Neural progenitor cell (in vitro differentiated cells): ENCODE measurements around the gene TP53BP1. TPM values are rescaled to one million over a fixed set of nuclear protein-coding genes. Genes with fewer than 3 reads are reported as not detected.
A peak's percentile ranks its signal among the peaks of the same experiment; 100 is the strongest.
"Not testable (repeated sequence)": the region's sequence is repeated elsewhere in the genome, so short reads cannot be mapped to it uniquely, and the experiment has no call there.

ENCODE experiments used
- DNase-seq: peaks from one replicate; pipeline ENCODE4 v3.0.0-alpha.2; 2016; ENCODE audit warnings: low spot score
- H2AFZ ChIP-seq: fragments of 200-600 bp; sonication (generic); replicated peaks from 2 replicates; pipeline ENCODE4 v1.6.1; 2016; ENCODE audit warnings: antibody characterized with exemption
- H3F3A ChIP-seq: fragments of 200-600 bp; sonication (generic); 2 replicates; pipeline ENCODE4 v1.6.1; 2016; ENCODE audit warnings: antibody characterized with exemption, low read depth
- H3K27ac ChIP-seq: fragments of 200-600 bp; sonication (generic); 2 replicates; pipeline ENCODE4 v1.5.1; 2016; ENCODE audit warnings: mild to moderate bottlenecking
- H3K27me3 ChIP-seq: fragments of 200-600 bp; sonication (generic); 2 replicates; pipeline ENCODE4 v1.6.1; 2016; ENCODE audit warnings: mild to moderate bottlenecking, moderate library complexity
- H3K36me3 ChIP-seq: fragments of 200-600 bp; sonication (generic); 2 replicates; pipeline ENCODE4 v1.5.1; 2016
- H3K4me1 ChIP-seq: fragments of 200-600 bp; sonication (generic); 2 replicates; pipeline ENCODE4 v1.6.1; 2016; ENCODE audit warnings: mixed run types
- H3K4me2 ChIP-seq: fragments of 200-600 bp; sonication (generic); 2 replicates; pipeline ENCODE4 v1.6.1; 2016
- H3K4me3 ChIP-seq: fragments of 200-600 bp; sonication (generic); 2 replicates; pipeline ENCODE4 v1.5.1; 2016
- H3K79me2 ChIP-seq: fragments of 200-600 bp; sonication (generic); 2 replicates; pipeline ENCODE4 v1.6.1; 2016; ENCODE audit warnings: low read depth
- H3K9ac ChIP-seq: fragments of 200-600 bp; sonication (generic); 2 replicates; pipeline ENCODE4 v1.6.1; 2016
- H3K9me3 ChIP-seq: fragments of 200-600 bp; sonication (generic); 2 replicates; pipeline ENCODE4 v1.5.1; 2016; ENCODE audit warnings: low read depth
- H4K20me1 ChIP-seq: fragments of 200-600 bp; sonication (generic); 2 replicates; pipeline ENCODE4 v1.6.1; 2016; ENCODE audit warnings: low read depth
- H3K27ac Mint-ChIP-seq: 3 replicates; pipeline ENCODE4 v1.8.0; 2021; ENCODE audit warnings: mixed read lengths
- H3K27me3 Mint-ChIP-seq: 2 replicates; pipeline ENCODE4 v1.8.0; 2022; ENCODE audit warnings: low read depth, mild to moderate bottlenecking, inconsistent platforms, moderate library complexity, mixed read lengths; ENCODE audit not compliant: insufficient read depth
- H3K36me3 Mint-ChIP-seq: 3 replicates; pipeline ENCODE4 v1.8.0; 2021; ENCODE audit warnings: mixed read lengths
- H3K4me1 Mint-ChIP-seq: 3 replicates; pipeline ENCODE4 v1.8.0; 2021; ENCODE audit warnings: mixed read lengths
- H3K4me3 Mint-ChIP-seq: 3 replicates; pipeline ENCODE4 v1.8.0; 2021; ENCODE audit warnings: mild to moderate bottlenecking, moderate library complexity, mixed read lengths
- H3K9me3 Mint-ChIP-seq: 3 replicates; pipeline ENCODE4 v1.8.0; 2020; ENCODE audit warnings: mixed read lengths
- CTCF ChIP-seq: fragments of 200-600 bp; sonication (generic); IDR thresholded peaks from 2 replicates; pipeline ENCODE4 v1.5.1; 2017; ENCODE audit warnings: antibody characterized with exemption, mild to moderate bottlenecking
- EZH2 ChIP-seq: fragments of 200-600 bp; sonication (generic); IDR thresholded peaks from 2 replicates; pipeline ENCODE4 v1.6.1; 2017; ENCODE audit warnings: antibody characterized with exemption, mild to moderate bottlenecking, moderate library complexity
- EZH2phosphoT487 ChIP-seq: fragments of 200-600 bp; sonication (generic); IDR thresholded peaks from 2 replicates; pipeline ENCODE4 v1.6.1; 2017; ENCODE audit warnings: antibody characterized with exemption
- total RNA-seq: library from RNA; depleted of rRNA; stranded (reverse); fragments of >200 nt; gene quantifications from 2 replicates; pipeline ENCODE4 v1.2.3, GENCODE V29; 2015; ENCODE audit warnings: low replicate concordance

The TP53BP1 gene
- total RNA-seq, 1 donor from 2014 or later, result 66.5 TPM

DNA sequence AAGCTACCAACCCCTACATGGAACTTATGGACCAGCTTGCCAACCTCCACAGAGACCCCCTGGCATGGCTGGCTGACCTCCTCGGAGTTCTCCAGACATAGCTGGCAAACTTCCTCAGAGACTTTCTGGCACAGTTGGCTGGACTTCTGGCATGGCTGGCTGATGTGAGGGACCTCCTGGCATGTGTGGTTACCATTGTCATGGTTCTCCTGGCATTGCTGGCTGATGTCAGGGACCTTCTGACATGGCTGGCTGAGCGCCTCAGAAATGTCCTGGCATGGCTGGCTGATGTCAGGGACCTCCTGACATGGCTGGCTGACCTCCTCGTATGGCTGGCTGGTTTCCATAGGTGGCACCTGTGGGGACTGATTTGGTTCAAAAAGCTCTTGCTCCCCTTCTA is 41.9 kb upstream of the TP53BP1 start:
- no peaks in the 10 kb centered on the region for H3K79me2 ChIP-seq
- H3K4me3 ChIP-seq, result no peak overlapping the region
- Mint-ChIP-seq H3K27ac (no peak overlapping the region), H3K27me3 (peaks cover 3% of the 10 kb centered on the region), H3K36me3 (peaks cover 9% of the 10 kb centered on the region), H3K4me1 (peaks cover 19% of the 10 kb centered on the region), H3K4me3 (no peak overlapping the region), H3K9me3 (no peaks in the 10 kb centered on the region)
- no peak overlapping the region for H3K27ac ChIP-seq
- no peaks in the 10 kb centered on the region for H3K9me3 ChIP-seq
- H4K20me1 ChIP-seq, result no peaks in the 10 kb centered on the region
- no peak overlapping the region for H3K9ac ChIP-seq
- peaks cover 18% of the 10 kb centered on the region for H3F3A ChIP-seq
- TF ChIP-seq EZH2 (no peak), EZH2phosphoT487 (no peak), CTCF (no peak)
- DNase-seq, result no peak
- H3K4me2 ChIP-seq, result no peak overlapping the region
- H3K4me1 ChIP-seq, result peaks cover 19% of the 10 kb centered on the region
- no peaks in the 10 kb centered on the region for H3K36me3 ChIP-seq
- no peaks in the 10 kb centered on the region for H3K27me3 ChIP-seq
- H2AFZ ChIP-seq, result no peak overlapping the region

- not testable (repeated sequence) for H2AFZ ChIP-seq, H3K27ac Mint-ChIP-seq, H3K4me3 ChIP-seq, H3K27me3 ChIP-seq, H3K79me2 ChIP-seq, H3K4me3 Mint-ChIP-seq, H3K27ac ChIP-seq, H4K20me1 ChIP-seq, H3K36me3 ChIP-seq, H3K9ac ChIP-seq, H3K36me3 Mint-ChIP-seq, H3K9me3 Mint-ChIP-seq, H3K27me3 Mint-ChIP-seq, H3K9me3 ChIP-seq, H3K4me2 ChIP-seq, DNase-seq
- H3K4me1 Mint-ChIP-seq, result peaks cover 17% of the 10 kb centered on the region
- Histone ChIP-seq H3F3A (peaks cover 19% of the 10 kb centered on the region), H3K4me1 (peaks cover 20% of the 10 kb centered on the region)
Observed at GRCh38 chr15:43532826-43533225, 39.9 kb upstream of the TP53BP1 start.

- no peaks in the 10 kb centered on the region for H3K9me3 Mint-ChIP-seq
- no peaks in the 10 kb centered on the region for H3K36me3 ChIP-seq
Observed at GRCh38 chr15:43531018-43531670, 38.2 kb upstream of the TP53BP1 start.

More at GRCh38 chr15:43531018-43531670, 38.2 kb upstream of the TP53BP1 start:
- no peak for DNase-seq
- no peak overlapping the region for H3K9ac ChIP-seq
- H3K9me3 ChIP-seq, result no peaks in the 10 kb centered on the region
- peak overlapping the region; percentile 52 for H3K4me2 ChIP-seq
- H3K79me2 ChIP-seq, result no peaks in the 10 kb centered on the region
- H3K27ac Mint-ChIP-seq, result peak overlapping the region; percentile 58
- H3K4me3 Mint-ChIP-seq, result peak overlapping the region; percentile 43
- peaks cover 12% of the 10 kb centered on the region for H3K36me3 Mint-ChIP-seq
- peak overlapping the region; percentile 3 for H2AFZ ChIP-seq
- H3K4me1 ChIP-seq, result peaks cover 20% of the 10 kb centered on the region
- TF ChIP-seq CTCF (no peak), EZH2 (no peak), EZH2phosphoT487 (no peak)
- H3K4me3 ChIP-seq, result no peak overlapping the region
- peaks cover 5% of the 10 kb centered on the region for H3K27me3 Mint-ChIP-seq
- no peaks in the 10 kb centered on the region for H4K20me1 ChIP-seq
- peaks cover 17% of the 10 kb centered on the region for H3K4me1 Mint-ChIP-seq
- no peaks in the 10 kb centered on the region for H3K27me3 ChIP-seq
- no peak overlapping the region for H3K27ac ChIP-seq
- H3F3A ChIP-seq, result peaks cover 19% of the 10 kb centered on the region
